GM10248 (cell line): ENCODE results near the gene JARID2.

Source experiments
- CTCF ChIA-PET: fragments of 300-600 bp; sonication (Branson Sonifier 250); formaldehyde crosslinking; extraction: SDS; loops from one replicate; lab custom pipeline; 2021; ENCODE audit warnings: antibody characterized with exemption; lab: Yijun Ruan, JAX
- POLR2A ChIA-PET: fragments of 350-650 bp; sonication (Branson Sonifier 250); formaldehyde crosslinking; extraction: SDS; loops from one replicate; lab custom pipeline; 2020; ENCODE audit warnings: antibody characterized with exemption; lab: Yijun Ruan, JAX
- DNase-seq: peaks from one replicate; pipeline ENCODE4 v3.0.0; 2012; ENCODE audit errors: extremely low spot score
- CTCF ChIP-seq: IDR thresholded peaks from 2 replicates; pipeline ENCODE4 v1.5.1; 2012; ENCODE audit warnings: mild to moderate bottlenecking, low read depth; ENCODE audit errors: extremely low read depth, missing control alignments, control extremely low read depth

The JARID2 gene

GRCh38 chr6:15499125-15499524 is 253.3 kb downstream of the JARID2 start:
- TF ChIP-seq CTCF = no peak
- DNase-seq = no peak
- CTCF ChIA-PET = no interaction called here
- POLR2A ChIA-PET = no interaction called here

GRCh38 chr6:15499591-15499990 is 253.7 kb downstream of the JARID2 start:
- CTCF ChIA-PET = no interaction called here
- TF ChIP-seq CTCF = no peak
- no peak for DNase-seq
- POLR2A ChIA-PET = no interaction called here

- CTCF ChIA-PET = interaction anchor here (0.6 to 0.7 kb wide), 2 partner anchors 10 to 757 kb away, joined by 3 read pairs; no protein-coding TSS in a partner anchor
- POLR2A ChIA-PET = no interaction called here
- no peak for DNase-seq
- no peak for TF ChIP-seq CTCF
Measured at GRCh38 chr6:15500078-15500740, 254.3 kb downstream of the JARID2 start.

GRCh38 chr6:15500901-15501825 is 255.3 kb downstream of the JARID2 start:
- TF ChIP-seq CTCF = no peak
- CTCF ChIA-PET = no interaction called here
- no peak for DNase-seq
- POLR2A ChIA-PET = no interaction called here

GRCh38 chr6:15501826-15502445 is 256.1 kb downstream of the JARID2 start:
- no peak for TF ChIP-seq CTCF
- DNase-seq = no peak
- ChIA-PET CTCF (no interaction called here), POLR2A (no interaction called here)
